PC-3 (cell line): ENCODE data around the gene PCK2. TPM values are rescaled to one million over a fixed set of nuclear protein-coding genes. Genes with fewer than 3 reads are reported as not detected.

ENCODE experiments used
- ATAC-seq: fragments of 200-7000 bp; cut with Tn5 transposase; 2 replicates; pipeline ENCODE4 v1.9.1; 2020; ENCODE audit warnings: mild to moderate bottlenecking, moderate library complexity
- BruUV-seq: library from RNA; stranded (reverse); fragments of 400-500 nt; replicated peaks from 2 replicates; lab custom pipeline; 2021; lab: Mats Ljungman, UMichigan
- CTCF ChIA-PET: fragments of 300-600 bp; sonication (Branson Sonifier 250); formaldehyde crosslinking; loops from one replicate; lab custom pipeline; 2022; ENCODE audit warnings: antibody characterized with exemption; lab: Charles Lee
- POLR2A ChIA-PET: fragments of 300-600 bp; sonication (Branson Sonifier 250); formaldehyde crosslinking; loops from one replicate; lab custom pipeline; 2022; ENCODE audit warnings: antibody characterized with exemption; ENCODE audit not compliant: unreplicated experiment; lab: Charles Lee
- DNase-seq: peaks from one replicate; pipeline ENCODE4 v3.0.0-alpha.2; 2015
- H2AFZ ChIP-seq: fragments of 300-600 bp; sonication (generic); 2 replicates; pipeline ENCODE4 v1.6.0; 2016; ENCODE audit warnings: antibody characterized with exemption, low read length
- H3F3A ChIP-seq: fragments of 300-600 bp; sonication (generic); one replicate; pipeline ENCODE4 v1.6.0; 2017; ENCODE audit warnings: antibody characterized with exemption, low read length, control low read depth, mild to moderate bottlenecking; ENCODE audit not compliant: unreplicated experiment
- H3K27ac ChIP-seq: fragments of 300-600 bp; sonication (generic); 2 replicates; pipeline ENCODE4 v1.5.1; 2016; ENCODE audit warnings: mild to moderate bottlenecking, low read length
- H3K27me3 ChIP-seq: fragments of 300-600 bp; sonication (generic); 2 replicates; pipeline ENCODE4 v1.6.1; 2016; ENCODE audit warnings: low read length, mixed read lengths
- H3K36me3 ChIP-seq: fragments of 300-600 bp; sonication (generic); 2 replicates; pipeline ENCODE4 v1.6.1; 2016; ENCODE audit warnings: low read depth, mixed run types, low read length, mixed read lengths
- H3K4me1 ChIP-seq: fragments of 300-600 bp; sonication (generic); 2 replicates; pipeline ENCODE4 v1.5.1; 2016; ENCODE audit warnings: low read length; ENCODE audit not compliant: insufficient read depth
- H3K4me2 ChIP-seq: fragments of 300-600 bp; sonication (generic); 2 replicates; pipeline ENCODE4 v1.6.0; 2016; ENCODE audit warnings: low read length
- H3K4me3 ChIP-seq: fragments of 300-600 bp; sonication (generic); 2 replicates; pipeline ENCODE4 v1.5.1; 2016; ENCODE audit warnings: mild to moderate bottlenecking, low read length, mixed read lengths
- H3K79me2 ChIP-seq: fragments of 300-600 bp; sonication (generic); 2 replicates; pipeline ENCODE4 v1.6.1; 2017; ENCODE audit warnings: low read length, mixed read lengths
- H3K9ac ChIP-seq: fragments of 300-600 bp; sonication (generic); 2 replicates; pipeline ENCODE4 v1.6.0; 2016; ENCODE audit warnings: mild to moderate bottlenecking, low read length
- H3K9me2 ChIP-seq: fragments of 300-600 bp; sonication (generic); replicated peaks from 2 replicates; pipeline ENCODE4 v1.6.1; 2016; ENCODE audit warnings: mixed run types, low read length, mixed read lengths
- H3K9me3 ChIP-seq: fragments of 300-600 bp; sonication (generic); 2 replicates; pipeline ENCODE4 v1.6.1; 2016; ENCODE audit warnings: low read length, mixed read lengths
- H4K20me1 ChIP-seq: fragments of 300-600 bp; sonication (generic); 2 replicates; pipeline ENCODE4 v1.6.1; 2016; ENCODE audit warnings: low read length, mixed read lengths
- EZH2 ChIP-seq: fragments of 300-600 bp; sonication (generic); IDR thresholded peaks from one replicate; pipeline ENCODE4 v1.6.1; 2017; ENCODE audit warnings: antibody characterized with exemption, mild to moderate bottlenecking, low read length; ENCODE audit not compliant: unreplicated experiment
- EZH2phosphoT487 ChIP-seq: fragments of 300-600 bp; sonication (generic); IDR thresholded peaks from 2 replicates; pipeline ENCODE4 v1.6.1; 2018; ENCODE audit warnings: mild to moderate bottlenecking, antibody characterized with exemption, low read length, borderline replicate concordance
- intact Hi-C: fragments of 100-400 bp; cut with micrococcal nuclease; formaldehyde crosslinking; loops from 2 replicates; pipeline ENCODE4 v1.9.0; 2023
- total RNA-seq: library from RNA; depleted of rRNA; stranded (reverse); fragments of >200 nt; gene quantifications from 2 replicates; pipeline ENCODE4 v1.2.3, GENCODE V29; 2014
- TF ChIP-seq, protein P1 (sequence below): fragments of 300-600 bp; sonication (generic); conservative IDR thresholded peaks from 2 replicates; pipeline ENCODE4 v1.5.1; 2017; ENCODE audit warnings: antibody characterized with exemption, low read depth, mild to moderate bottlenecking, low read length

The PCK2 gene
- total RNA-seq, 1 experiment from 2014 or later: 11.6 TPM

DNA sequence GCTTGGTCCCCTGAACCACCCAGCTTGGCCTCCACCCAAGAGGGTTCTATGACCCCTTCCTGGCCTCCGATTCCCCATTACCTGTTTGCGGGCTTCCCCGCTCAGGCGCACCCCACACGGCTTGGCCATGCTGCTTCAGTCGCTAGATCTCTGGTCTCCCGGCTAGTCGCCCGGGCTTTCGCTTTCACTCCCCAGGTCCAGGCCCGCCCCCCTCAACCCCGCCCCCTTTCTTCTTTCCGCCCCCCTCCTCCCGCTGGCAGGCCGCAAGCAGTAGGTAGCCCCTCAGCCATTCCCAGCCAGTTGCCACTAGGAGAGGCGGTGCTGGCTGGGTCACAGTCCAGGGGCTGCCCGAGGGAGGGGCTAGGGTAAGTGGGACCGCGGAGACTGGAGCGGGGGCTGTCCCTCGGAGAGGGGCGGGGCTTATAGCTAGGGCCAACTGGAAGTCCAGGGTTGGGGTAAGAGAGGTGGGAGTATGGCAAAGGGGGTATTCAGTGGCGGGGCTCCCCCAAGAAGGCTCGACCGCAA is 52.4 kb downstream of the PCK2 start, which contains the start of gene PSME2:
Gene PSME2, minus strand, starts transcription at position 158 of the 525 bp plus-strand sequence. Its CDS starts 29 bp downstream, at position 129.
- Histone ChIP-seq H3K27me3 (no peaks in the 10 kb centered on the region), H2AFZ (peak within 1 kb of the TSS; percentile 79), H3K79me2 (peaks cover 47% of the 10 kb centered on the region), H4K20me1 (no peaks in the 10 kb centered on the region), H3K9ac (peak within 1 kb of the TSS; percentile 84), H3F3A (no peaks in the 10 kb centered on the region), H3K9me2 (no peaks in the 10 kb centered on the region), H3K27ac (peak within 1 kb of the TSS; percentile 48), H3K36me3 (peaks cover 20% of the 10 kb centered on the region; the same call in 1 of the 2 replicates), H3K9me3 (no peaks in the 10 kb centered on the region), H3K4me3 (peak within 1 kb of the TSS; percentile 86), H3K4me2 (peak within 1 kb of the TSS; percentile 90), H3K4me1 (peaks cover 21% of the 10 kb centered on the region)
- TF ChIP-seq EZH2 (no peak), EZH2phosphoT487 (no peak)
- TF ChIP-seq, protein P1, sequence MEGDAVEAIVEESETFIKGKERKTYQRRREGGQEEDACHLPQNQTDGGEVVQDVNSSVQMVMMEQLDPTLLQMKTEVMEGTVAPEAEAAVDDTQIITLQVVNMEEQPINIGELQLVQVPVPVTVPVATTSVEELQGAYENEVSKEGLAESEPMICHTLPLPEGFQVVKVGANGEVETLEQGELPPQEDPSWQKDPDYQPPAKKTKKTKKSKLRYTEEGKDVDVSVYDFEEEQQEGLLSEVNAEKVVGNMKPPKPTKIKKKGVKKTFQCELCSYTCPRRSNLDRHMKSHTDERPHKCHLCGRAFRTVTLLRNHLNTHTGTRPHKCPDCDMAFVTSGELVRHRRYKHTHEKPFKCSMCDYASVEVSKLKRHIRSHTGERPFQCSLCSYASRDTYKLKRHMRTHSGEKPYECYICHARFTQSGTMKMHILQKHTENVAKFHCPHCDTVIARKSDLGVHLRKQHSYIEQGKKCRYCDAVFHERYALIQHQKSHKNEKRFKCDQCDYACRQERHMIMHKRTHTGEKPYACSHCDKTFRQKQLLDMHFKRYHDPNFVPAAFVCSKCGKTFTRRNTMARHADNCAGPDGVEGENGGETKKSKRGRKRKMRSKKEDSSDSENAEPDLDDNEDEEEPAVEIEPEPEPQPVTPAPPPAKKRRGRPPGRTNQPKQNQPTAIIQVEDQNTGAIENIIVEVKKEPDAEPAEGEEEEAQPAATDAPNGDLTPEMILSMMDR: no peak
- POLR2A ChIA-PET: interaction anchor here (0.5 to 1.9 kb wide), 6 partner anchors 11 to 168 kb away, joined by 5 to 17 read pairs (median 10); partner anchors contain the start of genes DCAF11, NRL, PSME1 and TINF2
- ATAC-seq (peak; percentile 76), DNase-seq (peak; percentile 97)
- CTCF ChIA-PET: interaction anchor here (0.6 to 0.9 kb wide), 3 partner anchors 15 to 272 kb away, joined by 3 to 6 read pairs (median 4); partner anchors contain the start of gene IRF9
- intact Hi-C loops: no loop called here
- no TSS peak for BruUV-seq

DNA sequence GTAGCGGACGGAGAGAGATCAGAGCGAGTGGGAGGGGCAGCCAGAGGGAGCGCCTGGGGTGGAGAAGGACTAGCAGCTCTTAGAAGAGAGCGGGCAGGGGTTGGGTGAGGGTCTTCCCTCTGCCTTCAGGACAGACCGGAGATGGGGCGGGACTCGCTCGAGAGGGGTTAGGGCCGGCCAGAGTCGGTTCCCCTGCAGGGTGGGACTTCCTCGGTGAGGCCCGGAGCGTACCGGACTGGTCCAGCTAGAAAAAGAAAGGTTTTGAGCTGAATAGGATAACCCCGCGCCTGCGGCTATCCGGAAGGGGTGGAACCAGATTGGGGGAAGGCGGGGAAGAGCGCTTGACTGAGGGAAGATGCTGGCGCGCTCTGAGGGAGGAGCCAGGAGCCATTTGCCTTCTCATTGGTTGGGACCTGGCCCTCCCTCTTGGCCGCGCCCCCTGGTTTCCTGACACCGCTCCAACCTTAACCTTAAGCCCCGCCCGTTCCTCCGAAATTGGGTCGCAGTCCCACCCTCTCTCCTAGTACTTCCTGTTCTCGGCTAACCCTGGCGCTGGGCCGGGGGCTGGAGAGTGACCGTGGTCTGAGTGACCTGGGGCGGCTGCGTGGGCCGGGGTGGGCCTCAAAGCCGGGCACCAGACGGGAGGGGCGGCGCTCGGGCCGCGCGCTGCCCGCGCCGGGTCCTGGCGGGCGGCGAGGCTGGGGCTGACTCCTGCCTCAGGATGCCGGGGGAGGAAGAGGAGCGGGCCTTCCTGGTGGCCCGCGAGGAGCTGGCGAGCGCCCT is 53.1 kb downstream of the PCK2 start, which contains the start of gene RNF31:
Gene RNF31, plus strand, starts transcription at position 521 of the 783 bp plus-strand sequence. Its CDS starts 201 bp downstream, at position 722.
- H3K4me1 ChIP-seq: peaks cover 18% of the 10 kb centered on the region
- peak; percentile 98 for DNase-seq
- peak; percentile 86 for ATAC-seq
- H3K27ac ChIP-seq: peak within 1 kb of the TSS; percentile 48
- H2AFZ ChIP-seq: peak within 1 kb of the TSS; percentile 79
- peak within 1 kb of the TSS; percentile 86 for H3K4me3 ChIP-seq
- H3K9me3 ChIP-seq: no peaks in the 10 kb centered on the region
- H3K36me3 ChIP-seq: peaks cover 25% of the 10 kb centered on the region; the same call in 1 of the 2 replicates
- H3K79me2 ChIP-seq: peaks cover 47% of the 10 kb centered on the region
- no TSS peak for BruUV-seq
- no peak for TF ChIP-seq EZH2
- no peak for TF ChIP-seq EZH2phosphoT487
- TF ChIP-seq, protein P1: no peak
- H3K9ac ChIP-seq: peak within 1 kb of the TSS; percentile 84
- intact Hi-C loops: loop anchor here (1.0 kb wide), 1 partner anchor 33 kb away; the partner anchor contains the start of genes DCAF11 and NRL
- peak within 1 kb of the TSS; percentile 90 for H3K4me2 ChIP-seq
- H3K27me3 ChIP-seq: no peaks in the 10 kb centered on the region
- no peaks in the 10 kb centered on the region for H3K9me2 ChIP-seq
- H4K20me1 ChIP-seq: no peaks in the 10 kb centered on the region
- POLR2A ChIA-PET: interaction anchor here (0.5 to 1.9 kb wide), 6 partner anchors 11 to 167 kb away, joined by 5 to 17 read pairs (median 10); partner anchors contain the start of genes DCAF11, NRL, PSME1 and TINF2
- no peaks in the 10 kb centered on the region for H3F3A ChIP-seq
- CTCF ChIA-PET: interaction anchor here (0.6 to 0.9 kb wide), 3 partner anchors 14 to 271 kb away, joined by 3 to 6 read pairs (median 4); partner anchors contain the start of gene IRF9
